KMS-11 (cell line): ENCODE data around the gene TAX1BP1.
"Not testable (repeated sequence)": the region's sequence is repeated elsewhere in the genome, so short reads cannot be mapped to it uniquely, and the experiment has no call there.

Source experiments
- H2AFZ ChIP-seq: fragments of 200-600 bp; sonication (generic); 2 replicates; pipeline ENCODE4 v1.6.1; 2016; ENCODE audit warnings: antibody characterized with exemption, mixed run types, low read depth
- H3K27ac ChIP-seq: fragments of 200-600 bp; sonication (generic); 2 replicates; pipeline ENCODE4 v1.6.1; 2016; ENCODE audit warnings: mild to moderate bottlenecking, mixed run types
- H3K27me3 ChIP-seq: fragments of 200-600 bp; sonication (generic); 2 replicates; pipeline ENCODE4 v1.6.1; 2017; ENCODE audit warnings: mild to moderate bottlenecking, low read depth, mixed run types, moderate library complexity; ENCODE audit not compliant: insufficient read depth
- H3K36me3 ChIP-seq: fragments of 200-600 bp; sonication (generic); 2 replicates; pipeline ENCODE4 v1.6.1; 2017; ENCODE audit warnings: mild to moderate bottlenecking, mixed run types; ENCODE audit not compliant: insufficient read depth
- H3K4me1 ChIP-seq: fragments of 200-600 bp; sonication (generic); 2 replicates; pipeline ENCODE4 v1.6.1; 2016; ENCODE audit warnings: mild to moderate bottlenecking, low read depth, mixed run types; ENCODE audit not compliant: poor library complexity, severe bottlenecking
- H3K4me2 ChIP-seq: fragments of 200-600 bp; sonication (generic); 2 replicates; pipeline ENCODE4 v1.7.0; 2016; ENCODE audit warnings: mild to moderate bottlenecking, mixed run types
- H3K4me3 ChIP-seq: fragments of 200-600 bp; sonication (generic); IDR thresholded peaks from 2 replicates; pipeline ENCODE4 v1.6.1; 2017; ENCODE audit warnings: low read depth, low read length, mixed read lengths; ENCODE audit not compliant: insufficient read depth
- H3K79me2 ChIP-seq: fragments of 200-600 bp; sonication (generic); 2 replicates; pipeline ENCODE4 v1.6.1; 2016; ENCODE audit warnings: low read depth, mixed run types; ENCODE audit not compliant: insufficient read depth
- H3K9ac ChIP-seq: fragments of 200-600 bp; sonication (generic); 2 replicates; pipeline ENCODE4 v1.6.1; 2016; ENCODE audit warnings: mild to moderate bottlenecking, mixed run types
- H4K20me1 ChIP-seq: fragments of 200-600 bp; sonication (generic); 2 replicates; pipeline ENCODE4 v1.6.1; 2016; ENCODE audit warnings: mild to moderate bottlenecking, mixed run types; ENCODE audit not compliant: insufficient read depth
- CTCF ChIP-seq: fragments of 200-600 bp; sonication (generic); conservative IDR thresholded peaks from 2 replicates; pipeline ENCODE4 v1.6.1; 2017; ENCODE audit warnings: low read depth, mild to moderate bottlenecking, antibody characterized with exemption, low read length, moderate library complexity, mixed read lengths

Gene TAX1BP1

GRCh38 chr7:27843584-27844305, 103.8 kb downstream of the TAX1BP1 start:
- no peak overlapping the region for H3K27ac ChIP-seq
- H3K79me2 ChIP-seq, result no peaks in the 10 kb centered on the region
- no peak overlapping the region for H2AFZ ChIP-seq
- no peaks in the 10 kb centered on the region for H3K36me3 ChIP-seq
- H3K9ac ChIP-seq, result no peak overlapping the region
- no peak overlapping the region for H3K4me2 ChIP-seq
- TF ChIP-seq CTCF, result no peak
- H3K27me3 ChIP-seq, result no peaks in the 10 kb centered on the region
- no peaks in the 10 kb centered on the region for H3K4me1 ChIP-seq
- H4K20me1 ChIP-seq, result no peaks in the 10 kb centered on the region
- H3K4me3 ChIP-seq, result no peak overlapping the region

- Histone ChIP-seq H3K36me3 (no peaks in the 10 kb centered on the region), H2AFZ (no peak overlapping the region), H3K4me2 (no peak overlapping the region), H3K4me3 (no peak overlapping the region), H4K20me1 (no peaks in the 10 kb centered on the region), H3K79me2 (no peaks in the 10 kb centered on the region), H3K9ac (no peak overlapping the region), H3K27ac (no peak overlapping the region), H3K4me1 (no peaks in the 10 kb centered on the region), H3K27me3 (no peaks in the 10 kb centered on the region)
- no peak for TF ChIP-seq CTCF
Observed at GRCh38 chr7:27846388-27846787, 106.4 kb downstream of the TAX1BP1 start.

GRCh38 chr7:27850531-27850930, 110.6 kb downstream of the TAX1BP1 start:
- no peak overlapping the region for H3K27ac ChIP-seq
- TF ChIP-seq CTCF, result no peak
- H3K4me1 ChIP-seq, result no peaks in the 10 kb centered on the region
- H3K79me2 ChIP-seq, result no peaks in the 10 kb centered on the region
- no peak overlapping the region for H3K9ac ChIP-seq
- no peak overlapping the region for H2AFZ ChIP-seq
- H3K4me3 ChIP-seq, result no peak overlapping the region
- no peaks in the 10 kb centered on the region for H3K27me3 ChIP-seq
- H3K36me3 ChIP-seq, result no peaks in the 10 kb centered on the region
- H3K4me2 ChIP-seq, result no peak overlapping the region
- no peaks in the 10 kb centered on the region for H4K20me1 ChIP-seq

GRCh38 chr7:27856703-27857485, 116.9 kb downstream of the TAX1BP1 start:
- H3K4me1 ChIP-seq, H3K27ac ChIP-seq, H3K27me3 ChIP-seq, H3K4me2 ChIP-seq, H4K20me1 ChIP-seq, H3K9ac ChIP-seq, H2AFZ ChIP-seq, H3K4me3 ChIP-seq, H3K79me2 ChIP-seq, H3K36me3 ChIP-seq: not testable (repeated sequence)

GRCh38 chr7:27860800-27861199, 120.8 kb downstream of the TAX1BP1 start:
- Histone ChIP-seq H3K9ac (no peak overlapping the region), H3K79me2 (no peaks in the 10 kb centered on the region), H4K20me1 (no peaks in the 10 kb centered on the region), H2AFZ (no peak overlapping the region), H3K27ac (no peak overlapping the region), H3K27me3 (no peaks in the 10 kb centered on the region), H3K4me3 (no peak overlapping the region), H3K36me3 (no peaks in the 10 kb centered on the region), H3K4me1 (no peaks in the 10 kb centered on the region), H3K4me2 (no peak overlapping the region)
- TF ChIP-seq CTCF, result no peak
